UCSD-AML1 (cell line): ENCODE measurements around the gene ARHGEF7.

Experiments used
- DNase-seq: peaks from one replicate; lab custom pipeline; 2025; ENCODE audit not compliant: unreplicated experiment; lab: John Stamatoyannopoulos, UW

ARHGEF7 gene

DNA sequence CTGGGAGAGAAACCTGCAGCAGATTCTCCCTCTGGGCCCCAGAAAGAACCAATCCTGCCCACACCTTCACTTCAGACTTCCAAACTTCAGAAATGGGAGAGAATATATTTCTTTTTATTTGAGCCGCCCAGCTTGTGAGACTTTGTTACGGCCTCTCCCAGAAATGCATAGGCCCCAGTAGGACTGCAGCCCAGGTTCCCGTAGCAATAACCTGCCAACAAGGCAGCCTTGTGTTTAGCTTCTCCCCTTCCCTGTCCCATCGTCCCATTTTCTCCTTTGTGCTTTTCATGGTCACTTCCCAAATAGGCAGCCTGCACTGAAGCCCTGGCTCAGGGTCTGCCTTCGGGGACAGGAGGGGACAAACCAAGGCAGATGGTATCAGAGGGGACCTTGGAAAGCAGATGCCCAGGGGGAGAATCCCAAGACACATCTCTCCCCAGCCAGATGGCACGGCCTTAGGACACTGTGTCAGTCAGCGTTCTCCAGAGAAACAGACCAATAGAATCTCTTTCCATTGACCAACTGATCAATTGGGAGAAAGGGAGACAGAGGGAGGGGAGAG is 3.7 kb upstream of the ARHGEF7 start:
- no peak for DNase-seq

GRCh38 chr13:111112196-111112595 is 2.9 kb upstream of the ARHGEF7 start:
- DNase-seq: no peak

GRCh38 chr13:111114362-111115060 is 599 bp upstream of the ARHGEF7 start:
- DNase-seq: no peak

- DNase-seq: no peak
These were observed 933 bp downstream of the ARHGEF7 start for GRCh38 chr13:111115965-111116521.

GRCh38 chr13:111116856-111117255 is 1.7 kb downstream of the ARHGEF7 start:
- DNase-seq: no peak

DNA sequence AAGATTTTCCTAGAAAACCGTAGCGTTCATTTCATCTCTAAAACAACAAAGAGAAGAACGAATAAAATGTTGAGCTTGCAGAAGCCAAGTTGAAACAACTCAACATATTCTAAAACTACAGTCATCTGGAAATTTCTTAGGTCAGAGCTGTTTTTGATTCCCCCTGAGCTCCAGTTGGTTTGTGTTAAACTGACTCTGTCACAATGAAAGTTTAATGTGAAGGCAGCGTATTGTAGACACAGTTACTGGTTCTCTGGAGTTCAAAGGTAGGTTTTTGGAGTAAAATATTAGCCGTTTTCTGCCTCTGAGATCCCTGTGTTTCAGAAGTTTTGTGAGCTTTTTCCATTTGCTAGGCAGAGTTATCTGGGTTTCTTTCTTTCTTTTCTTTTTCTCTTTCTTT is 2.2 kb downstream of the ARHGEF7 start:
- no peak for DNase-seq

GRCh38 chr13:111117961-111118360 is 2.9 kb downstream of the ARHGEF7 start:
- no peak for DNase-seq

DNA sequence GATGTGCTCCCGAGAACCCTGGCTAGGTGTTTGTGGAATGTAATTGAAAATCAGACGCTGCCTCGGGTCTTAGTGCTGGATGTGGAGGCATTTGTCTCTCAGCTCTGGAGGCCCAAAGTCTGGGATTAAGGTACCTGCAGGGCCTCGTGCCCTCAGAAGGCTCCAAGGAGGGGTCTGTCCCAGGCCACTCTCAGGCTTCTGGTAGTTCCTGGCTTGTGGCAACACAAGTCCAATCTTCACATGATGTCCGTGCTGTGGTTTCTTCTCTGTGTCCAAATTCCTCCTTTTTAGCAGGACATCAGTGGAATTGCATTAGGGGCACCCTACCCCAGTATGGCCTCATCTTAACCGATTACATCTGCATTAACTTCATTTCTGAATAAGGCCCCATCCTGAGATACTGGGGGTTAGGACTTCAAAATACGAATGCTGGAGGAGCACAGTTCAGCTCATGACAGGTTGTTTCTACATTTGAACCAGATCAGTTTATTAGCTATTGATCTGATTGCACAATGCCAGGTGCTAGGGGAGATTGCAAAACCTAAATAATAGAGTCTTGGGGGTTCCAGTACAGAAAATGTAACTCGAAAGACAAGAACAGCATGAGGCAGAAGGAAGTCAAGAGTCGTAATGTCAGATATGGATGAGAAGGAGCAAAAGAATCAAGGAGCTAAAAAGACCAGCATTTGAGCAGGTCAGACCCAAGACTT is 3.9 kb downstream of the ARHGEF7 start:
- no peak for DNase-seq

DNA sequence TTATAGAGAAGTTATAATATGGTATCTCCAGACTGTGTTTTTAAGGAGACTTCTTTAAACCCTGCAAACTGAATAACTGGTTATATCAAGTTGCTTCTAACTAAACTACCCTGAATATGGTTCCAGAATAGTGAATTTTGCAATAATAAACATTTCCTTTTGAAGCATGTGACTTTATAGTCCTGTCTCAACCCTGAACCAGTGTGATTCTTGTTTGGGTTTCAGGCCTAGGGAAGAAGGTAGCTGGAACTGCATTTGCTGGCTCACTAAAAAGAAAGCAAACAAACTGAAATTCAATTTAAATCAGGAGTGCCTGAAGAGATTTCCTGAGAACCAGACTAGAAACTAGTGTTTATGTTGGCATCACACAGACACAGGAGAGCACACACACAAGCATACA is 4.9 kb downstream of the ARHGEF7 start:
- DNase-seq: no peak

DNA sequence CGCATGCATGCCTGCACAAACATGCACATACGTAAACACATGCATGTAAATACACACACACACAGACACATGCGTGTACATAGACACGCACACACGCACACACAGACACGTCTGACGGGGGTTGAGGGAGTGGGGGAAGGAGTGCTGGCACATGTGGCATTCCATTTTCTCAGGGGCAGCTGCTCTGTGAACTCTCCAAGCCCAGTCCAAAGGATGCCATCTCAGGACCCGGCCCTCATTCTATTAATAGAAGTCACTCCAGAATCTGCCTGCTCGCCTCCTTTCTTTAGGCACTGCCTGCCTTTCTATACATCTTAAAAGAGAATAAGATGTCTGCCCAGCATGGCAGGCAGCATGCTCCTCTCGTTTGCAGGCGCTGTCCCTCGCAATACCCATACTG is 5.3 kb downstream of the ARHGEF7 start:
- no peak for DNase-seq

DNA sequence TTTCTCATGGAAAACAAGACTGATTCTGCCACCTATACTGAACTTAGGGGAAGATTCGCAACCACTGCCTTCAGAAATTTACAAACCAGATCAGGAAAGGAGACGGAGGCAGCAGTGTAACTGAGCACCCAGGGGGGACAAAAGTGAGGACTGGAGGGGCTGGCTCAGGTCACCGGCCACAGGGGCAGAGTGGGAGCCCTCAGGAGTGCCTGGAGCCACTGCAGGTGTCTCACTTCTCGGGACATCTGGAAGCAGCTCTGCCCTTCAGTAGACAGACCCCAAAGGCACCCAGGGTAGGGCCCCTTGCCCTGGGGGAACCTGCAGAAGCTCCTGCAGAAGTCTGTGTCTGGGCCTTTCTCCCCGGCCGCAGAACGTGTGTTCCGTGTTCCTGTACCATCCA is 5.8 kb downstream of the ARHGEF7 start:
- no peak for DNase-seq

DNA sequence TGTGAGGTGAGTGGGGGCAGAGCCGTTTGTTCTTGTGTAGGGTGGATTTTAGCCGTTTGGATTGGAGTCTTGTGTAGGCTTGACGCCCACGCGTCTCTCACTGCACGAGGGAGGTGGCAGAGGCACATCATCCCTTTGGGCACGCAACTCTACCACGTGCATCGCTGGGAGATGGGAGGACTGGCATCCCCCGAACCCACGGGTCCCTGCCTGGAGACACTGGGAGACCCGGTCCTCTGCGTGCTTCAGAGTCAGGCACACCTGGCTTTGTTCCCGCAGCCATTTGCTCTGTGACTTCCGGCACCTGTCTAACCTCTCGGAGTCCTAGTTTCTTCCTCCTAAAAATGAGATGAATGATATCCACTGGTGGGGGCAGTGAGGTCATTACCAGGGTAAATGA is 6.4 kb downstream of the ARHGEF7 start:
- DNase-seq: no peak

DNA sequence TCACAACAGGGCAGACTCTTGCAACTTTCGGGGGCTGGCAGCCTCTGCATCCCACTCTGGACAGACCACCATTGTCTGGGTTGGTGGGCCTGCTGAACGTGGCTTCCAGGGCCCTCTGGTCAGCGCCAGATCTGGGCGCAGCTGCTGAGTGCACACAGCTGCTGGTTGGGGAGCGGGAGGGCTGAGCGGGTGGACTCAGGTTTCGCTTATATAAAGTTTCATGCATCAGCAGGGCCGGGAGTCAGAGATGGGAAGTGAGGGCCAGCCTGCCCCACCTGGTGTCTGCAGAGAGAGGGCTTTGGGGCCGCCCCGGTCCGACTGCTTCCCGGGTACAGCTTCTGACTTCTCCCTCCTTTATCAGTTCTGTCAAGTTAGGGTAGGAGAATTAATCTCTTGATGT is 6.9 kb downstream of the ARHGEF7 start:
- DNase-seq: no peak

- no peak for DNase-seq
These were observed 7.5 kb downstream of the ARHGEF7 start for GRCh38 chr13:111122631-111123030.

DNA sequence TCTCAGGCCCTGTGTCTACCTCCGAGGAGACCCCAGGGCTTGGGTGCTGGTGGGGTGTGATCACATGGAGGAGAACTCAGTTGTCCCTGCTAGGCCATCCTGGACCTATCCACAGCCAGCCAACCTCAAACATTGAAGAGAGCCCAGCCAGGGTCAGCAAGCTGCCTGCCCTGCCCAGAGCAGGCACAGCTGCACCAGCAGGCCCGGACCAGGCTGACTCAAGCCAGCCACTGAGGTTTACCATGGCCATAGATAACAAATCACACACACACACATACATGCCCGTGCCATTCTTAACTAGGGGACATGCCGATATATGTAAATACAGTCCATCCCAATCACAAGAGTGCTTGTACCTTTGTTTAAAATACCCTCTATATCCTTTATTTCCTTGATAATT is 8.1 kb downstream of the ARHGEF7 start:
- DNase-seq: no peak

- DNase-seq: no peak
These were observed 8.5 kb downstream of the ARHGEF7 start for GRCh38 chr13:111123649-111124048.

GRCh38 chr13:111126509-111126908 is 11.4 kb downstream of the ARHGEF7 start:
- DNase-seq: no peak

GRCh38 chr13:111129465-111130115 is 14.5 kb downstream of the ARHGEF7 start:
- no peak for DNase-seq

DNA sequence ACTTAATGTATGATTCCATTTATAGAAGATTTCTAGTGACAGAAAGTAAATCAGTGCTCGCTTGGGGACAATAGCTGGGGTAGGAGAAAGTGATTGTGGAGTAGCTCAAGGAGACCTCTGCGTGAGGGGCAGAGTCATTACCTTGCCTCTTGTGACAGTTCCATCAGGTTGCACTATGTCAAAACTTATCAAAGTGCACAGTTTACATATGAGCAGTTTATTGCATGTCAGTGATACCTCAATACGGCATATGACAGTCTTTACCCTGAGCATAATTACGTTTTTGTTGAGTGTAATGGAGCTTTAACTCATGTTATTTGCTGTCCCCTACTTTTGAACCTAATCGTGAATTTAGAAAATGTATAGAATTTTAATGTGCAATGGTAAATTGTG is 15.0 kb downstream of the ARHGEF7 start:
- DNase-seq: no peak

GRCh38 chr13:111131048-111131447 is 15.9 kb downstream of the ARHGEF7 start:
- DNase-seq: no peak

GRCh38 chr13:111131611-111132010 is 16.5 kb downstream of the ARHGEF7 start:
- no peak for DNase-seq

- no peak for DNase-seq
These were observed 17.8 kb downstream of the ARHGEF7 start for GRCh38 chr13:111132948-111133347.
